Activated naive CD8-positive, alpha-beta T cell treated with anti-CD3 and anti-CD28 coated beads for 36 hours (primary cell): ENCODE measurements around the gene SDK1. TPM values are rescaled to one million over a fixed set of nuclear protein-coding genes. Genes with fewer than 3 reads are reported as not detected.

Experiments used
- DNase-seq: peaks from one replicate; pipeline ENCODE4 v3.0.0; 2021
- H3K27ac Mint-ChIP-seq: one replicate; pipeline ENCODE4 v1.8.0; 2022; ENCODE audit warnings: mild to moderate bottlenecking, moderate library complexity, mixed read lengths
- H3K27me3 Mint-ChIP-seq: one replicate; pipeline ENCODE4 v1.8.0; 2022; ENCODE audit warnings: mild to moderate bottlenecking, mixed read lengths
- H3K36me3 Mint-ChIP-seq: one replicate; pipeline ENCODE4 v1.8.0; 2021; ENCODE audit warnings: mild to moderate bottlenecking, mixed read lengths
- H3K4me1 Mint-ChIP-seq: one replicate; pipeline ENCODE4 v1.8.0; 2021; ENCODE audit warnings: mixed read lengths
- H3K4me3 Mint-ChIP-seq: one replicate; pipeline ENCODE4 v1.8.0; 2022; ENCODE audit warnings: mild to moderate bottlenecking, moderate library complexity, mixed read lengths
- H3K9me3 Mint-ChIP-seq: one replicate; pipeline ENCODE4 v1.8.0; 2022; ENCODE audit warnings: mixed read lengths
- total RNA-seq, 2 experiments: library from RNA; stranded (reverse); gene quantifications; one replicate each; pipeline ENCODE4 v1.2.3, GENCODE V29; 2021

Gene SDK1
- total RNA-seq, 2 experiments from 2014 or later = 0.49 to 0.54 TPM

- no peaks in the 10 kb centered on the region for H3K4me1 Mint-ChIP-seq
- H3K27me3 Mint-ChIP-seq = no peaks in the 10 kb centered on the region
- H3K4me3 Mint-ChIP-seq = no peak overlapping the region
- no peaks in the 10 kb centered on the region for H3K9me3 Mint-ChIP-seq
- no peak overlapping the region for H3K27ac Mint-ChIP-seq
- no peaks in the 10 kb centered on the region for H3K36me3 Mint-ChIP-seq
- DNase-seq = no peak
Observed at GRCh38 chr7:3438352-3438751, 137.3 kb downstream of the SDK1 start.

- H3K27ac Mint-ChIP-seq = no peak overlapping the region
- no peaks in the 10 kb centered on the region for H3K4me1 Mint-ChIP-seq
- H3K4me3 Mint-ChIP-seq = no peak overlapping the region
- H3K27me3 Mint-ChIP-seq = no peaks in the 10 kb centered on the region
- DNase-seq = no peak
- peaks cover 3% of the 10 kb centered on the region for H3K9me3 Mint-ChIP-seq
- H3K36me3 Mint-ChIP-seq = peaks cover under 1% of the 10 kb centered on the region
Observed at GRCh38 chr7:3439333-3440030, 138.4 kb downstream of the SDK1 start.

- H3K9me3 Mint-ChIP-seq = peaks cover 7% of the 10 kb centered on the region
- H3K4me1 Mint-ChIP-seq = no peaks in the 10 kb centered on the region
- no peak overlapping the region for H3K27ac Mint-ChIP-seq
- H3K36me3 Mint-ChIP-seq = peaks cover 2% of the 10 kb centered on the region
- H3K27me3 Mint-ChIP-seq = no peaks in the 10 kb centered on the region
- no peak for DNase-seq
- H3K4me3 Mint-ChIP-seq = no peak overlapping the region
Observed at GRCh38 chr7:3440509-3440908, 139.5 kb downstream of the SDK1 start.

- Mint-ChIP-seq H3K27me3 (no peaks in the 10 kb centered on the region), H3K36me3 (peaks cover 7% of the 10 kb centered on the region), H3K4me3 (no peak overlapping the region), H3K4me1 (no peaks in the 10 kb centered on the region), H3K27ac (no peak overlapping the region), H3K9me3 (peaks cover 18% of the 10 kb centered on the region)
- DNase-seq = no peak
Observed at GRCh38 chr7:3443716-3444115, 142.7 kb downstream of the SDK1 start.

- H3K36me3 Mint-ChIP-seq = peaks cover 7% of the 10 kb centered on the region
- no peaks in the 10 kb centered on the region for H3K4me1 Mint-ChIP-seq
- no peaks in the 10 kb centered on the region for H3K27me3 Mint-ChIP-seq
- H3K9me3 Mint-ChIP-seq = peaks cover 18% of the 10 kb centered on the region
- no peak overlapping the region for H3K4me3 Mint-ChIP-seq
- no peak overlapping the region for H3K27ac Mint-ChIP-seq
- no peak for DNase-seq
Observed at GRCh38 chr7:3446786-3447185, 145.7 kb downstream of the SDK1 start.

GRCh38 chr7:3451701-3452100 is 150.6 kb downstream of the SDK1 start:
- Mint-ChIP-seq H3K27ac (no peak overlapping the region), H3K4me1 (peaks cover 6% of the 10 kb centered on the region), H3K27me3 (no peaks in the 10 kb centered on the region), H3K9me3 (peaks cover 7% of the 10 kb centered on the region), H3K36me3 (no peaks in the 10 kb centered on the region), H3K4me3 (no peak overlapping the region)
- DNase-seq = no peak

GRCh38 chr7:3453398-3453797 is 152.3 kb downstream of the SDK1 start:
- H3K9me3 Mint-ChIP-seq = peaks cover 9% of the 10 kb centered on the region
- no peak for DNase-seq
- peaks cover 6% of the 10 kb centered on the region for H3K4me1 Mint-ChIP-seq
- H3K36me3 Mint-ChIP-seq = peaks cover 3% of the 10 kb centered on the region
- H3K27me3 Mint-ChIP-seq = no peaks in the 10 kb centered on the region
- H3K27ac Mint-ChIP-seq = no peak overlapping the region
- H3K4me3 Mint-ChIP-seq = no peak overlapping the region

GRCh38 chr7:3455806-3456595 is 154.9 kb downstream of the SDK1 start:
- peaks cover 3% of the 10 kb centered on the region for H3K36me3 Mint-ChIP-seq
- H3K4me1 Mint-ChIP-seq = peaks cover 10% of the 10 kb centered on the region
- peaks cover 9% of the 10 kb centered on the region for H3K9me3 Mint-ChIP-seq
- no peak overlapping the region for H3K4me3 Mint-ChIP-seq
- no peak overlapping the region for H3K27ac Mint-ChIP-seq
- DNase-seq = no peak
- no peaks in the 10 kb centered on the region for H3K27me3 Mint-ChIP-seq

GRCh38 chr7:3459111-3459510 is 158.1 kb downstream of the SDK1 start:
- DNase-seq = no peak
- Mint-ChIP-seq H3K36me3 (peaks cover 3% of the 10 kb centered on the region), H3K27ac (no peak overlapping the region), H3K9me3 (peaks cover 9% of the 10 kb centered on the region), H3K27me3 (no peaks in the 10 kb centered on the region), H3K4me1 (peaks cover 29% of the 10 kb centered on the region), H3K4me3 (no peak overlapping the region)

GRCh38 chr7:3461923-3462322 is 160.9 kb downstream of the SDK1 start:
- H3K4me3 Mint-ChIP-seq = peak overlapping the region; percentile 66
- DNase-seq = peak; percentile 65
- peak overlapping the region; percentile 80 for H3K27ac Mint-ChIP-seq
- H3K9me3 Mint-ChIP-seq = peaks cover 5% of the 10 kb centered on the region
- H3K4me1 Mint-ChIP-seq = peaks cover 39% of the 10 kb centered on the region
- peaks cover 5% of the 10 kb centered on the region for H3K36me3 Mint-ChIP-seq
- H3K27me3 Mint-ChIP-seq = no peaks in the 10 kb centered on the region

- Mint-ChIP-seq H3K27me3 (no peaks in the 10 kb centered on the region), H3K4me3 (no peak overlapping the region), H3K27ac (no peak overlapping the region), H3K36me3 (peaks cover 2% of the 10 kb centered on the region), H3K4me1 (peaks cover 44% of the 10 kb centered on the region), H3K9me3 (no peaks in the 10 kb centered on the region)
- no peak for DNase-seq
Observed at GRCh38 chr7:3463696-3464095, 162.6 kb downstream of the SDK1 start.

- Mint-ChIP-seq H3K9me3 (no peaks in the 10 kb centered on the region), H3K4me3 (no peak overlapping the region), H3K27ac (peak overlapping the region; percentile 47), H3K36me3 (peaks cover 2% of the 10 kb centered on the region), H3K4me1 (peaks cover 43% of the 10 kb centered on the region), H3K27me3 (no peaks in the 10 kb centered on the region)
- peak; percentile 45 for DNase-seq
Observed at GRCh38 chr7:3464900-3465622, 164.0 kb downstream of the SDK1 start.

GRCh38 chr7:3466261-3466660 is 165.2 kb downstream of the SDK1 start:
- H3K27me3 Mint-ChIP-seq = no peaks in the 10 kb centered on the region
- no peak overlapping the region for H3K27ac Mint-ChIP-seq
- peaks cover 37% of the 10 kb centered on the region for H3K4me1 Mint-ChIP-seq
- H3K36me3 Mint-ChIP-seq = peaks cover 2% of the 10 kb centered on the region
- no peaks in the 10 kb centered on the region for H3K9me3 Mint-ChIP-seq
- DNase-seq = no peak
- H3K4me3 Mint-ChIP-seq = no peak overlapping the region

GRCh38 chr7:3469641-3470040 is 168.6 kb downstream of the SDK1 start:
- H3K36me3 Mint-ChIP-seq = peaks cover 2% of the 10 kb centered on the region
- H3K4me1 Mint-ChIP-seq = peaks cover 18% of the 10 kb centered on the region
- no peaks in the 10 kb centered on the region for H3K9me3 Mint-ChIP-seq
- H3K4me3 Mint-ChIP-seq = no peak overlapping the region
- H3K27ac Mint-ChIP-seq = no peak overlapping the region
- DNase-seq = no peak
- no peaks in the 10 kb centered on the region for H3K27me3 Mint-ChIP-seq

GRCh38 chr7:3480197-3480596 is 179.1 kb downstream of the SDK1 start:
- Mint-ChIP-seq H3K27ac (no peak overlapping the region), H3K36me3 (no peaks in the 10 kb centered on the region), H3K4me1 (peaks cover 2% of the 10 kb centered on the region), H3K27me3 (no peaks in the 10 kb centered on the region), H3K9me3 (no peaks in the 10 kb centered on the region), H3K4me3 (no peak overlapping the region)
- no peak for DNase-seq
